Endothelial cell of umbilical vein (primary cell): Measurements from ENCODE around the gene HFE. TPM values are rescaled to one million over a fixed set of nuclear protein-coding genes. Genes with fewer than 3 reads are reported as not detected.

ENCODE experiments used
- Bru-seq: library from RNA; stranded (reverse); fragments of 400-500 nt; gene quantifications from one replicate; lab custom pipeline; 2021; lab: Mats Ljungman, UMichigan
- BruChase-seq, 2 experiments: library from RNA; stranded (reverse); fragments of 400-500 nt; gene quantifications; one replicate each; lab custom pipeline; 2021; lab: Mats Ljungman, UMichigan
- BruUV-seq: library from RNA; stranded (reverse); fragments of 400-500 nt; replicated peaks from 2 replicates; lab custom pipeline; 2021; lab: Mats Ljungman, UMichigan
- CTCF ChIA-PET: fragments of 300-600, 350-600 bp; sonication (Branson Sonifier 250); formaldehyde crosslinking; loops from one replicate; lab custom pipeline; 2021; ENCODE audit warnings: antibody characterized with exemption, inconsistent platforms; lab: Charles Lee
- POLR2A ChIA-PET: fragments of 300-600, 350-600 bp; sonication (Branson Sonifier 250); formaldehyde crosslinking; loops from one replicate; lab custom pipeline; 2021; ENCODE audit warnings: antibody characterized with exemption, inconsistent platforms; lab: Charles Lee
- DNase-seq: peaks from one replicate; pipeline ENCODE4 v3.0.0-alpha.2; 2011; ENCODE audit warnings: low read depth, low spot score
- FAIRE-seq: peaks from 2 replicates; lab custom pipeline; 2011; peaks lifted over from hg19 to GRCh38; lab: Jason Lieb, UNC
- H2AFZ ChIP-seq: 2 replicates; pipeline ENCODE4 v1.6.0; 2012; ENCODE audit warnings: low read depth, low read length, control low read depth, inconsistent platforms
- H3K27ac ChIP-seq: 2 replicates; pipeline ENCODE4 v1.5.1; 2011; ENCODE audit warnings: low read depth, mild to moderate bottlenecking, control low read depth, low read length, moderate library complexity; ENCODE audit not compliant: insufficient read depth
- H3K27me3 ChIP-seq, 2 experiments: 2 replicates each; pipeline versions ENCODE4 v1.6.0 to v1.6.1; 2011; ENCODE audit warnings: low read length in 2 of 2, mixed read lengths in 1 of 2; ENCODE audit not compliant: control insufficient read depth in 2 of 2, insufficient read depth in 2 of 2
- H3K36me3 ChIP-seq, 2 experiments: 2 replicates in 1 of 2; 3 replicates in 1 of 2; pipeline ENCODE4 v1.5.1; 2011; ENCODE audit warnings: low read length in 2 of 2, mild to moderate bottlenecking in 1 of 2, moderate library complexity in 1 of 2; ENCODE audit not compliant: control insufficient read depth in 2 of 2, insufficient read depth in 2 of 2; ENCODE audit errors: extremely low read depth in 1 of 2
- H3K4me1 ChIP-seq: 3 replicates; pipeline ENCODE4 v1.5.1; 2011; ENCODE audit warnings: mild to moderate bottlenecking, low read length; ENCODE audit not compliant: control insufficient read depth, insufficient read depth; ENCODE audit errors: extremely low read depth
- H3K4me2 ChIP-seq: 2 replicates; pipeline ENCODE4 v1.6.1; 2011; ENCODE audit warnings: low read length, control low read depth, mixed read lengths; ENCODE audit not compliant: insufficient read depth
- H3K4me3 ChIP-seq, 3 experiments: fragments of 200-600 bp in 1 of 3; sonication (generic), shearing (Covaris generic) in 1 of 3; replicated peaks in 1 of 3; 2 replicates each; pipeline ENCODE4 v1.5.1; 2011 to 2016; ENCODE audit warnings: control low read depth in 3 of 3, low read length in 3 of 3, mild to moderate bottlenecking in 2 of 3, inconsistent platforms in 1 of 3, low read depth in 1 of 3, moderate library complexity in 1 of 3; ENCODE audit not compliant: insufficient read depth in 1 of 3
- H3K79me2 ChIP-seq: 2 replicates; pipeline ENCODE4 v1.6.0; 2012; ENCODE audit warnings: low read length, inconsistent platforms; ENCODE audit not compliant: control insufficient read depth, insufficient read depth
- H3K9ac ChIP-seq: replicated peaks from 2 replicates; pipeline ENCODE3; 2011; ENCODE audit warnings: low read length, control low read depth; ENCODE audit not compliant: insufficient read depth; ENCODE audit errors: extremely low read depth
- H3K9me1 ChIP-seq: replicated peaks from 3 replicates; pipeline ENCODE4 v1.6.0; 2011; ENCODE audit warnings: mild to moderate bottlenecking, low read length; ENCODE audit not compliant: control insufficient read depth, insufficient read depth; ENCODE audit errors: extremely low read depth
- H3K9me3 ChIP-seq: replicated peaks from 2 replicates; pipeline ENCODE4 v1.5.1; 2012; ENCODE audit warnings: low read length, inconsistent platforms; ENCODE audit not compliant: control insufficient read depth, insufficient read depth
- H4K20me1 ChIP-seq: replicated peaks from 2 replicates; pipeline ENCODE3; 2011; ENCODE audit warnings: mild to moderate bottlenecking, low read length; ENCODE audit not compliant: control insufficient read depth, insufficient read depth; ENCODE audit errors: extremely low read depth
- JUN ChIP-seq: IDR thresholded peaks from 2 replicates; pipeline ENCODE4 v1.6.1; 2011; ENCODE audit warnings: borderline replicate concordance, low read depth; ENCODE audit not compliant: insufficient read length, insufficient read depth
- dilution Hi-C: fragments of 300-500 bp; cut with MboI; formaldehyde crosslinking; loops from one replicate; pipeline ENCODE4 v1.15.0; 2019; ENCODE audit warnings: low sequenced_read_pairs; ENCODE audit not compliant: extremely low pct_ligation_motif_present
- intact Hi-C: fragments of 100-400 bp; cut with micrococcal nuclease; formaldehyde crosslinking; loops from one replicate; pipeline ENCODE4 v1.10.0; 2022
- long read RNA-seq: library from polyadenylated mRNA; stranded (forward); transcript quantifications from one replicate; pipeline ENCODE4 v2.0.0, GENCODE V29; 2021
- polyA minus RNA-seq, 3 experiments: library from RNA; depleted of rRNA, polyadenylated mRNA; stranded (reverse); fragments of >200 nt; gene quantifications; 1 replicate in 1 of 3; 2 replicates in 2 of 3; pipeline ENCODE4 v1.2.3, GENCODE V29; 2011
- polyA plus RNA-seq, 4 experiments: library from polyadenylated mRNA; depleted of rRNA in 3 of 4; stranded (reverse) in 3 of 4; unstranded in 1 of 4; fragments of >200 nt; gene quantifications; 2 replicates each; pipeline versions ENCODE4 v1.2.1 to v1.2.3, GENCODE V29; 2011 to 2012; ENCODE audit warnings: missing spikeins in 1 of 4
- total RNA-seq: library from RNA; stranded (reverse); gene quantifications from 2 replicates; pipeline ENCODE4 v1.2.3, GENCODE V29; 2021
- TF ChIP-seq, protein P1 (sequence below), 2 donors: IDR thresholded peaks; 1 replicate in 1 of 2; 2 replicates in 1 of 2; pipeline ENCODE4 v1.5.1; 2011; ENCODE audit warnings: low read length in 2 of 2, mild to moderate bottlenecking in 2 of 2, moderate library complexity in 2 of 2, control low read depth in 1 of 2, inconsistent platforms in 1 of 2, low read depth in 1 of 2; ENCODE audit not compliant: insufficient read depth in 1 of 2; ENCODE audit errors: extremely low read depth in 1 of 2

Gene HFE, protein sequence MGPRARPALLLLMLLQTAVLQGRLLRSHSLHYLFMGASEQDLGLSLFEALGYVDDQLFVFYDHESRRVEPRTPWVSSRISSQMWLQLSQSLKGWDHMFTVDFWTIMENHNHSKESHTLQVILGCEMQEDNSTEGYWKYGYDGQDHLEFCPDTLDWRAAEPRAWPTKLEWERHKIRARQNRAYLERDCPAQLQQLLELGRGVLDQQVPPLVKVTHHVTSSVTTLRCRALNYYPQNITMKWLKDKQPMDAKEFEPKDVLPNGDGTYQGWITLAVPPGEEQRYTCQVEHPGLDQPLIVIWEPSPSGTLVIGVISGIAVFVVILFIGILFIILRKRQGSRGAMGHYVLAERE
- 5.6 and 6.3 TPM in 2 replicates for total RNA-seq
- polyA plus RNA-seq = 5.4 and 8.1 TPM in 2 replicates
- polyA plus RNA-seq (2011; cell fraction: cytosol; rRNA removed) = 5.6 and 6.1 TPM in 2 replicates
- 8.0 and 9.1 TPM in 2 replicates for polyA plus RNA-seq (2011; cell fraction: nucleus; rRNA removed)
- polyA plus RNA-seq (2012) = 5.1 and 5.8 TPM in 2 replicates
- 8.0 and 18.5 TPM in 2 replicates for polyA minus RNA-seq
- 9.4 TPM for polyA minus RNA-seq (2011; cell fraction: cytosol; rRNA and poly(A)+ RNA removed)
- 3.7 and 3.9 TPM in 2 replicates for polyA minus RNA-seq (2011; cell fraction: nucleus; rRNA and poly(A)+ RNA removed)
- Bru-seq, nascent RNA = percentile 43 among the genes with signal in this experiment
- percentile 45 among the genes with signal in this experiment for BruChase-seq, experiment 1, labeled RNA remaining after a 6-hour chase
- percentile 44 among the genes with signal in this experiment for BruChase-seq, experiment 2, labeled RNA remaining after a 2-hour chase
- long read RNA-seq, full-length matches to known transcripts = 3 of 11 reads
- long read RNA-seq, partial matches to known transcripts = 5 of 11 reads
- long read RNA-seq, other reads (novel, unspliced or antisense) = 3 of 11 reads

DNA sequence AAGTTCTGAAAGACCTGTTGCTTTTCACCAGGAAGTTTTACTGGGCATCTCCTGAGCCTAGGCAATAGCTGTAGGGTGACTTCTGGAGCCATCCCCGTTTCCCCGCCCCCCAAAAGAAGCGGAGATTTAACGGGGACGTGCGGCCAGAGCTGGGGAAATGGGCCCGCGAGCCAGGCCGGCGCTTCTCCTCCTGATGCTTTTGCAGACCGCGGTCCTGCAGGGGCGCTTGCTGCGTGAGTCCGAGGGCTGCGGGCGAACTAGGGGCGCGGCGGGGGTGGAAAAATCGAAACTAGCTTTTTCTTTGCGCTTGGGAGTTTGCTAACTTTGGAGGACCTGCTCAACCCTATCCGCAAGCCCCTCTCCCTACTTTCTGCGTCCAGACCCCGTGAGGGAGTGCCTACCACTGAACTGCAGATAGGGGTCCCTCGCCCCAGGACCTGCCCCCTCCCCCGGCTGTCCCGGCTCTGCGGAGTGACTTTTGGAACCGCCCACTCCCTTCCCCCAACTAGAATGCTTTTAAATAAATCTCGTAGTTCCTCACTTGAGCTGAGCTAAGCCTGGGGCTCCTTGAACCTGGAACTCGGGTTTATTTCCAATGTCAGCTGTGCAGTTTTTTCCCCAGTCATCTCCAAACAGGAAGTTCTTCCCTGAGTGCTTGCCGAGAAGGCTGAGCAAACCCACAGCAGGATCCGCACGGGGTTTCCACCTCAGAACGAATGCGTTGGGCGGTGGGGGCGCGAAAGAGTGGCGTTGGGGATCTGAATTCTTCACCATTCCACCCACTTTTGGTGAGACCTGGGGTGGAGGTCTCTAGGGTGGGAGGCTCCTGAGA is at the start of gene HFE:
Gene HFE, plus strand, starts transcription at position 146 of the 832 bp plus-strand sequence. Its CDS starts 12 bp downstream, at position 158.
- Histone ChIP-seq H3K9me3 (no peaks in the 10 kb centered on the region), H3K9ac (peak within 1 kb of the TSS; percentile 57), H2AFZ (peak within 1 kb of the TSS; percentile 93), H4K20me1 (no peaks in the 10 kb centered on the region), H3K4me3 (peak within 1 kb of the TSS; percentile 53 to 79 (median 73)), H3K27ac (peak within 1 kb of the TSS; percentile 6), H3K79me2 (no peaks in the 10 kb centered on the region), H3K9me1 (no peaks in the 10 kb centered on the region), H3K27me3 (no peaks in the 10 kb centered on the region), H3K4me1 (peaks cover 10% of the 10 kb centered on the region), H3K36me3 (no peaks in the 10 kb centered on the region), H3K4me2 (peak within 1 kb of the TSS; percentile 71)
- peak; percentile 70 for DNase-seq
- FAIRE-seq = peak; percentile 87
- intact Hi-C loops = loop anchor here (1.0 kb wide), 1 partner anchor 20 kb away; no protein-coding TSS in a partner anchor
- dilution Hi-C loops = no loop called here
- BruUV-seq = TSS peak; percentile 49
- CTCF ChIA-PET = interaction anchor here (0.9 to 3.2 kb wide), 8 partner anchors 9 to 61 kb away, joined by 3 to 19 read pairs (median 4); a partner anchor contains a TSS
- POLR2A ChIA-PET = interaction anchor here (0.6 to 1.8 kb wide), 2 partner anchors 36 to 117 kb away, joined by 4 to 5 read pairs; a partner anchor contains a TSS
- no peak for TF ChIP-seq JUN
- TF ChIP-seq, protein P1, sequence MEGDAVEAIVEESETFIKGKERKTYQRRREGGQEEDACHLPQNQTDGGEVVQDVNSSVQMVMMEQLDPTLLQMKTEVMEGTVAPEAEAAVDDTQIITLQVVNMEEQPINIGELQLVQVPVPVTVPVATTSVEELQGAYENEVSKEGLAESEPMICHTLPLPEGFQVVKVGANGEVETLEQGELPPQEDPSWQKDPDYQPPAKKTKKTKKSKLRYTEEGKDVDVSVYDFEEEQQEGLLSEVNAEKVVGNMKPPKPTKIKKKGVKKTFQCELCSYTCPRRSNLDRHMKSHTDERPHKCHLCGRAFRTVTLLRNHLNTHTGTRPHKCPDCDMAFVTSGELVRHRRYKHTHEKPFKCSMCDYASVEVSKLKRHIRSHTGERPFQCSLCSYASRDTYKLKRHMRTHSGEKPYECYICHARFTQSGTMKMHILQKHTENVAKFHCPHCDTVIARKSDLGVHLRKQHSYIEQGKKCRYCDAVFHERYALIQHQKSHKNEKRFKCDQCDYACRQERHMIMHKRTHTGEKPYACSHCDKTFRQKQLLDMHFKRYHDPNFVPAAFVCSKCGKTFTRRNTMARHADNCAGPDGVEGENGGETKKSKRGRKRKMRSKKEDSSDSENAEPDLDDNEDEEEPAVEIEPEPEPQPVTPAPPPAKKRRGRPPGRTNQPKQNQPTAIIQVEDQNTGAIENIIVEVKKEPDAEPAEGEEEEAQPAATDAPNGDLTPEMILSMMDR (IDR thresholded peaks at IDR 0.05; ENCODE audit: extremely low read depth in 1 of 2, insufficient read depth in 1 of 2, low read depth in 1 of 2, low read length in 2 of 2) = peak in 1 of 2 donors; percentile 26
